ENCODE results near the gene ABHD17A.

The ABHD17A gene

GRCh38 chr19:1872807-1873523 is 12.3 kb downstream of the ABHD17A start:
- POLR2A ChIA-PET, result no interaction called here
- no peak for DNase-seq (ENCODE audit: extremely low spot score)
- no peak for TF ChIP-seq CTCF (IDR thresholded peaks at IDR 0.05; ENCODE audit: control extremely low read depth, extremely low read depth, low read depth, missing control alignments)
- CTCF ChIA-PET, result no interaction called here

- ChIA-PET POLR2A (no interaction called here), CTCF (no interaction called here)
- no peak for DNase-seq (ENCODE audit: extremely low spot score)
- no peak for TF ChIP-seq CTCF (IDR thresholded peaks at IDR 0.05; ENCODE audit: control extremely low read depth, extremely low read depth, low read depth, missing control alignments)
Measured at GRCh38 chr19:1871630-1872029, 13.7 kb downstream of the ABHD17A start.

GRCh38 chr19:1871140-1871597 is 14.1 kb downstream of the ABHD17A start:
- POLR2A ChIA-PET, result no interaction called here
- no peak for TF ChIP-seq CTCF (IDR thresholded peaks at IDR 0.05; ENCODE audit: control extremely low read depth, extremely low read depth, low read depth, missing control alignments)
- CTCF ChIA-PET, result no interaction called here
- no peak for DNase-seq (ENCODE audit: extremely low spot score)

GRCh38 chr19:1868971-1869370 is 16.3 kb downstream of the ABHD17A start:
- TF ChIP-seq CTCF (IDR thresholded peaks at IDR 0.05; ENCODE audit: control extremely low read depth, extremely low read depth, low read depth, missing control alignments), result no peak
- DNase-seq (ENCODE audit: extremely low spot score), result no peak
- CTCF ChIA-PET, result interaction anchor here (0.8 to 0.9 kb wide), 2 partner anchors 59 to 151 kb away, joined by 3 read pairs; no protein-coding TSS in a partner anchor
- POLR2A ChIA-PET, result no interaction called here

GRCh38 chr19:1867349-1867724 is 18.0 kb downstream of the ABHD17A start:
- ChIA-PET POLR2A (no interaction called here), CTCF (interaction anchor here (1.0 kb wide), 1 partner anchor 14 kb away, joined by 3 read pairs; no protein-coding TSS in a partner anchor)
- TF ChIP-seq CTCF (IDR thresholded peaks at IDR 0.05; ENCODE audit: control extremely low read depth, extremely low read depth, low read depth, missing control alignments), result no peak
- no peak for DNase-seq (ENCODE audit: extremely low spot score)

GRCh38 chr19:1866693-1867348 is 18.5 kb downstream of the ABHD17A start:
- ChIA-PET CTCF (interaction anchor here (0.9 to 1.1 kb wide), 3 partner anchors 8 to 14 kb away, joined by 3 to 4 read pairs (median 3); no protein-coding TSS in a partner anchor), POLR2A (no interaction called here)
- no peak for DNase-seq (ENCODE audit: extremely low spot score)
- no peak for TF ChIP-seq CTCF (IDR thresholded peaks at IDR 0.05; ENCODE audit: control extremely low read depth, extremely low read depth, low read depth, missing control alignments)

Data from GM10248 (cell line).